Vagina (tissue), 2 donors: Measurements from ENCODE around the gene CTAG1A.
"Not testable (repeated sequence)": the region's sequence is repeated elsewhere in the genome, so short reads cannot be mapped to it uniquely, and the experiment has no call there.

Experiments used
- POLR2A ChIP-seq, 2 donors: fragments of 450-650 bp; IDR thresholded peaks; one replicate each; pipeline ENCODE4 v1.6.1; 2017; ENCODE audit warnings: antibody characterized with exemption in 2 of 2, mild to moderate bottlenecking in 2 of 2, moderate library complexity in 2 of 2
- POLR2AphosphoS5 ChIP-seq, 2 donors: sonication (generic); formaldehyde crosslinking; IDR thresholded peaks; one replicate each; pipeline ENCODE4 v1.9.0; 2017; ENCODE audit warnings: antibody characterized with exemption in 2 of 2, mild to moderate bottlenecking in 2 of 2, low read depth in 1 of 2; ENCODE audit not compliant: insufficient read depth in 1 of 2

- not testable (repeated sequence) for TF ChIP-seq POLR2A (IDR thresholded peaks at IDR 0.05); POLR2AphosphoS5 (IDR thresholded peaks at IDR 0.05; ENCODE audit: insufficient read depth in 1 of 2, low read depth in 1 of 2)
Observed at GRCh38 chrX:154584585-154585183, at the start of gene CTAG1A.
